ENCODE measurements around the gene ING1.
A peak's percentile ranks its signal among the peaks of the same experiment; 100 is the strongest.
"Not testable (repeated sequence)": the region's sequence is repeated elsewhere in the genome, so short reads cannot be mapped to it uniquely, and the experiment has no call there.

The ING1 gene

GRCh38 chr13:110713642-110713952 lies at the start of gene ING1:
Gene ING1 (plus strand): TSS chr13:110713700. CDS start chr13:110714150, 450 bp downstream.
- no peak for DNase-seq

DNA sequence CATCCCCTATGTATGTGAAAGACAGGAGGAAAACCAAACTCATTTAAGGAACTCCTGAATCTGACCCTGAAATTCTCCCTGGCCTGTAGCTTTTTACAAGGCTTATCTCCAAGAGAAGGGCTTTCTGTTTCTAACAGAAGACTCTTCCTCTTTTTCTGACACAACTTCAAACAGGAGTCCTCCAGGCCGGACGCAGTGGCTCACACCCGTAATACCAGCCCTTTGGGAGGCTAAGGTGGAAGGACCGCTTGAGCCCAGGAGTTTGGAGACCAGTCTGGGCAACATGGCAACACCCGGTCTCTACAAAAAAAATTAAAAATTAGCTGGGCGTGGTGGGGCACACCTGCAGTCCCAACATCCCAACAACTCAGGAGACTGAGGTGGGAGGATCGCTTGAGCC lies 49.5 kb upstream of the ING1 start:
- DNase-seq, result no peak

DNA sequence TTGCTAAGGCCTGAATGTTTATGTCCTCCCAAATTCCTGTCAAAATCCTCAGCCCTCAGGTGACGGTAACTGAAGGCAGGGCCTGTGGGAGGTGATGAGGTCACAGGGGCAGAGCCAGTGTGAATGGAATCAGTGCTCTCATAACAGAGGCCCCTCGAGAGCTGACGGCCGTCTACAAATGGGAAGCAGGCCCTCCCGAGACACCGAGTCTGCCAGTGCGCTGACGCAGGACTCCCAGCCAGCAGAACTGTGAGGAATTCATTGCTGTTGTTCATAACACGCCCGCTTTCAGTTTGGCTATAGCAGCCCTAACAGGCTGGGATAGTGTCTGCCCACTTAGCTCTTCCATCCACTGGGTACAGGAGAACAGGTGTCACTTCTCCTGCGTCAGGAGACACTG lies 48.8 kb upstream of the ING1 start:
- DNase-seq, result no peak

DNA sequence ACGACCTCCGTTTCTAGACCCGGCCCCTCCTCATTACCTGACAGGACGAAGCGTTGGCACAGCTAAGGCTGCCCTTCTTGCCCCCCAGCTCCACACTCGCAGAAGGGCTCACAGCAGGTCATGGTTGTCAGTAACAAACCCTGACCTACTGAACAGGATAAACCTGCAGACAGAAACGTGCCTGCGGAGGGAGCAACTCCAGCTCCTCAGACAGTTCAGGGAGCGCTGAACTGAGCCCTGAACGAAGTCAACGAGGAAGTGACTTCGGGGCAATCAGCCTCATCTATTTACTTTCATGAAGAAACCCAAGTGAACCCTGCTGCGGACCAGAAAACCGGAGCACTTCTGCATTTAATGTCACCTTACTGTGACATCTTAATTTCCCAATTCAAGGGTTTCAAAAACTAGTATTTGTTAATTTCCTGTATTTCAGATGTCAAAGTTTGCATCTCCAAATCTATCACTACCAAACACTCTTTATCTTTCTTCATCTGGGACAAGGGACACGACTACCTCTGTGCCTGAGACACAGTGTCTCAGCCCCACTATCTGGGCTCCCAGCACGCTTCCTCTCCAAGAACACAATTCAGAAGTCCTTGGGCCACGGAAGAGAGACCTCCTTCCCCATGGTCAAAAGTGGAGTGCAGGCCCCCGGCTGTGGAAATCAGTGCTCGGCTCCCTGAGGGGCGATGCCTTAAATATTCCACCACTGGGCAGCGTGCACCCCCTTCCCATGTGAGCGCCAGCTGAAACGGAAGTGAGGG lies 47.8 kb upstream of the ING1 start:
- no peak for DNase-seq

DNA sequence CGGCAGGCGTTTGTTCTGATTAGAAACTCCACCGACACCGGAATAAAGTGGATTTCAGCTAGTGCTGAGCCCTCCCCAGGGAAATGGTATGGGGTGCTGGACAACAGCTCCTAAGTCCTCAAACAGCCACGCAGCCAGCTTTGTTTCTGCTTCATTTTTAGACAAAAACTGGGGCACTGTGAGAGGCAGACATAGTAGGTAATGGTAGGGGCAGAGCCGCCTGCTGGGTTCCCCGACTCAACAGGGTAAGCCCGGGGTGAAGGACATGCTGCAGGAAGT lies 47.3 kb upstream of the ING1 start:
- no peak for DNase-seq

DNA sequence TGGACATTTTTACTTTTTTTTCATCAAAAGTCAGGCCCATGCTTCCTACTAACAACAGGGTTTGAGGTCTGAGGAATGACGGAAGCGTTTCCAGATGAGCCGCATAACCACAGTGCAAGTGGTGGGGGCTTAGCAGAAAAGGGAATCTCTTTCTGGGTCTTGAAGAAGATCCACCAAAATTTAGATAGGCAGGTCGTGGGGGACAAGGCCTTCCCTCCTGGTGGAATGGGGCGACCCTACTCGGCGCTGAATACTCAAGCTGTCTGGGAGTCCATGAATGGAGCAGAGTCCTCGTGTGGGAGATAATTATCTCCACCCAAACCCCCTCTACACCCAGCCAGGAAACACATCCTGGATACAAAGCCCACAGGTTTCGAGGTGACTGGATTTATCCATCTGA lies 44.5 kb upstream of the ING1 start:
- no peak for DNase-seq

DNA sequence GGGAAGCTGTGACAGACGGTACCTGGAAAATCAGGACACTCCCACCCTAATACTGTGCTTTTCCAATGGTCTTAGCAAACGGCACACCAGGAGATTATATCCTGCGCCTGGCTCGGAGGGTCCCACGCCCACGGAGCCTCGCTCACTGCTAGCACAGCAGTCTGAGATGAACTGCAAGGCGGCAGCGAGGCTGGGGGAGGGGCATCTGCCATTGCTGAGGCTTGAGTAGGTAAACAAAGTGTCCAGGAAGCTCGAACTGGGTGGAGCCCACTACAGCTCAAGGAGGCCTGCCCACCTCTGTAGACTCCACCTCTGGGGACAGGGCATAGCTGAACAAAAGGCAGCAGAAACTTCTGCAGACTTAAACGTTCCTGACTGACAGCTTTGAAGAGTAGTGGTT lies 43.7 kb upstream of the ING1 start:
- not testable (repeated sequence) for DNase-seq

DNA sequence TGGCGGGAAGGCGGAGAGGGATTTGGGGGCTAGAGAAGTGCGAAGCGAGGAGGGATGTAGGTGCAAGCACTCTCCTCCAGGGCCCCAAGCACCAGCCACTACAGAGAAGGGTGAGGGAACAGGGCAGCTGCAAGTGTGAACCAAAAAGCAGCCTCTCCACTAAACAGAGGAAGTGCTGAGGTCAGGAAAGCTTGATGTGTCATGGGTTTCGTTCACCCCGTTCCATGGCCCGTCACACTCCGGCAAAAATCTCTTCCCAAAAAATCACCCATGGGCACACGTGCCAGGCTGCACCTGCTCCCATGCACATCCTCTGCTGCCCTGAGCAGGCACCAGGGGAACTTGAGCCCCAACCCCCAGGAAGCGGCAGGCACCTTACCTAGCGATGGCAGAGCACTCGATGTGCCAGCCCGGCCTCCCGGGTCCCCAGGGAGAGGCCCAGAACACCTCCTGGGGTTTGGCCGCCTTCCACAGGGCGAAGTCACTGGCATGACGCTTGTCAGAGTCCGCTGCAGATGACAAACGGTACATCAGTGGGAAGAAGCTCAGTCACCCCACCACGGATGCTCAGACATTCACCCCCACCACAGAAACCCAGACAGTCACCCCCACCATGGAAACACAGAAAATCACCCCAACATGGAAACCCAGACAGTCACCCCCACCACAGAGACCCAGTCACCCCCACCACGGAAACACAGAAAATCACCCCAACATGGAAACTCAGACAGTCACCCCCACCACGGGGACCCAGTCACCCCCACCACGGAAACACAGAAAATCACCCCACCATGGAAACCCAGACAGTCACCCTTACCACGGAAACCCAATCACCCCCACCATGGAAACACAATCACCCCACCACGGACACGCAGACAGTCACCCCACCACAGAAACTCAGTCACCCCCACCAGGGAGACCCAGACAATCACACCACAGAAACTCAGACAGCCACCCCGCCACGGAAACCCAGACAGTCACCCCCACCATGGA lies 36.6 kb upstream of the ING1 start:
- DNase-seq, result no peak

GRCh38 chr13:110677731-110678545 lies 35.6 kb upstream of the ING1 start:
- DNase-seq, result no peak

- DNase-seq, result peak in 1 of 2 experiments; percentile 14
These were observed 32.6 kb upstream of the ING1 start for GRCh38 chr13:110680852-110681251.

GRCh38 chr13:110681868-110682550 lies 31.5 kb upstream of the ING1 start:
- no peak for DNase-seq

GRCh38 chr13:110682746-110683145 lies 30.8 kb upstream of the ING1 start:
- no peak for DNase-seq

DNA sequence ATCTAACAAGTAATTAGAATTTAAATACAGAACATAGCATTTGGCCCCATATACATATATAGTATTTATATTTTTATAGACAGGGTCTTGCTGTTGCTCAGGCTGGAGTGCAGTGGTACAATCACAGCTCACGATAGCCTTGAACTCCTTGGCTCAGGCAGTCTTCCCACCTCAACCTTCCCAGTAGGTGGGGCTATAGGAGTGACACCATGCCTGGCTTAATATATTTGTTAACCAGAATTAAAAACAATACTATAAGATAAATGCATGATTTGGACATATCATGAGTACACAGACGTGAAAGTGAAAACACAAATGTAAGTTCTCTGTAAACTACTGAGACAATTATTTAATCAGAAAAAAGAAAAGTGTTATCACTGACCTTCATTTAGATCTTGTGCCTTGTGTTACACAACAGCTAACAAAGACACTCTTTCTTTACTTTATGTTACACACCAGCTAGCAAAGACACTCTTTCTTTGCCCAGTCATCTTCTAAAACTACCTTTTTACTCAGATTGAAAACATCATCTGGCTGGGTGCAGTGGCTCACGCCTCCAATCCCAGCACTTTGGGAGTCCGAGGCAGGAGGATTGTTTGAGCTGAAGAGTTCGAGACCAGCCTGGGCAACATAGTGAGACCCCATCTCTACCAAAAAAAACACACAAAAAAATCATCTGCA lies 30.2 kb upstream of the ING1 start:
- DNase-seq, result peak in 1 of 2 experiments; percentile 17

- DNase-seq, result no peak
These were observed 29.6 kb upstream of the ING1 start for GRCh38 chr13:110683921-110684320.

DNA sequence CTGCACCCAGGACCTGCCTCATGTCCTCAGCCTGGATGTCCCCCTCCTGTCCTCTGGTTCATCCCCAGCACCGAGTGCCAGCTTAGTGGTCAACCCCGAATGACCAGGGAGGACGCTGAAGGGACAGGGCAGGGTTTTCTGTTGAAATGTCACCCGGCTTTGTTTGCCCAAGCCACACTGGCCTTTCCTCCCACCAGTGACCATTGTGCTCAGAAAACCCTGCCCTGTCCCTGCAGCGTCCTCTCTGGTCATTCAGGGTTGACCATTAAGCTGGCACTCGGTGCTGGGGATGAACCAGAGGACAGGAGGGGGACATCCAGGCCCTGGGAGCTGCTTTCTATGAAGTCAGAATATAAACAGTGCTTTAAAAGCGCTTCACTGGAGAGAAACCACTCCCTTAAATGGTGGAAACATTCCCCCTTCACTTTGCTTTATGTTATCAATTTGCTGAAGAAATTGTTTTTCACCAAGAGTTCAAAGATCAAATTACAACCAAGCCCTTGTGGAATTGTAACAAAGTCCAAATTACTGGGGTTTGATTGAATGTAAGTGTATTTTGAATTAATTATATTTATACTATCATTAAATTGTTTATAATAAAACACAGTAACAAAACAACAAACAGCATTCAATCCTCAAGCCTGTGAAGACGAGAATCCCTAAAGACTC lies 29.0 kb upstream of the ING1 start:
- DNase-seq, result no peak

DNA sequence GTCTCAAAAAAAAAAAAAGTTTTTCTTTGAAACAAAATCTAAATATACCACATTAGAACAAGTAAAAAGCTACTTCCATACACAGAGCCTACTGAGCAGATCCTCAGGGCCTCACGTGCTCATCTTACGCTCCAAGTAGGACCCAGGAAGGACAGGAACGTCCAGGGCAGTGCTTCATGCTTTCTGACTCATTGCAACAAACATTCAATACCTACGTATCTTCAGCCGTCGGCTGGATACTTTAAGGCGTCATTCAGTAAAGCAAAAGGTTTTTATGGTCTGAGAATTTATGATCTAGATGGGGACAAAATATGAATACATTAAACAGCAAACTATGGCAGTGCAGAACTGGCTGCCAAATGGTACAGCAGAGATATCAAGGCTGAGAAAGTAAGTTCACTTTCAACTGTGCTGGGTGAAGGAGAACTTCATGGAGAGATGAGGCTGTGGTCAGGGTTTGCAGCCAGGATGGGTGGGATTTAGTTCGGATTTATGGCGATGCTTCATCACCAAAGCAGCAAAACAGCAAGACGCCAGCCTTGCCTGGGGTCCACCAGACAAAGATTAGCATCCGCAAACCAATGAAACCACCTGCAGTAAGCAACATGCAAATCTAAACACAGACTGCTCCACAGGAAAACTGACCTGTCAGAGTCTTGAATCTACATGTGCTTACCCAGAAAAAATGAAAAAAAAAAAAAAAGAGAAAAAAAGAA lies 28.0 kb upstream of the ING1 start:
- no peak for DNase-seq

DNA sequence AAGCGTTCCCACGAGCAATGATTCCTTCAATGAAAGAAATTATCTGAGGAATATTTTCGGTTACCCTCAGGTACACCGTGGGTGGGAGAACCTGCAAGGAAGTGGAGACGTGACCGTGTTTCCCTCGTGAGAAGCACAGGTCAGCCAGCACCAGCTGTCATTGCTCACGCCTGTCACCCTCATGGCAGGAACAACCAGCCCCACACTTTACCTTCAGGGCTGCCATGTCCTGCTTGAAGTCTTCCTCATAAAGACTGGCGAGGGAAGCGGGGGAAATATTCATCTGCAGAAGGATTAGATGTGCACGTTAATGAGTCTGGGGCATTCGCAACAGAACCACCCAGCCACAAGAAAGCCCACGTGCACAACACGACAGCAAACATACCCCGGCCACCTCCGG lies 25.8 kb upstream of the ING1 start:
- no peak for DNase-seq

DNA sequence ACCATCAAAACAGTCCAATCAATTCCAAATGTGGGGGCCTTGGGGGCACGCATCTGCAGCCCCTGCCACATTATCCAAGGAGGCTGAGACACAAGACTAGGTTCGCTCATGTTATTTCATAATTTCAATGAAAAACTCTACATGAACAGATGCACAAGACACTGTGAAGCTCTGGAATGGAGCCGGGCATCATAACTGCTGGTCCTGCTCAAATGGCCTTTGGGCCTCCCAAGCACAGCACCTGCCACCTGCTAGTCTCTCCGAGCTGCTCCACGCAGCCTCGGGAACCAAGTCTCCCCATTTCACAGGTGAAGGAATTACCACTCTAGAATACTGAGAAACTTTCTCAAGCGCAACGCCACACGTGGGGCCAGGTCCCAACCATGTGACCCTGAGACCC lies 24.5 kb upstream of the ING1 start:
- no peak for DNase-seq

- DNase-seq, result no peak
These were observed 23.8 kb upstream of the ING1 start for GRCh38 chr13:110689711-110690110.

DNA sequence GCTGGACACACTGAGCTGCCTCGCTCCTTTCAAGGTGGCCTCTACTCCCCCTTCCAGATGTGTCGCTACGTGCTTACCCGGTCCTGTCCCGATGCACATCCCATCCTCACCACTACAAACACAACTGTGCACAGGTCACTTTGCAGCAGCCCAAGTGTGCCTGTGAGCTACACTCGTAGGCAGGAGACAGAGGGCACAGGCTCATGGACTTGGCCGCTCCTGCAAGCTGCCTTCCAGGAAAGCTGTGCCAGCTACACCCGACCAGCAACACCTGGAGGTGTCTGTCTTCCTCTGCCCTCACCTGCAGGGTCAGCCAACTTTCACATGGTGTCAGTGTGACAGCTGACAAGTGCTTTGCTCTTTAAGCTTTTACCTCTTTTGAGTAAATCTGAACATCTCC lies 23.0 kb upstream of the ING1 start:
- no peak for DNase-seq

GRCh38 chr13:110695774-110696173 lies 17.7 kb upstream of the ING1 start:
- DNase-seq, result not testable (repeated sequence)

Data from NCI-H2081 (cell line).